Hematopoietic multipotent progenitor cell (in vitro differentiated cells): ENCODE measurements around the gene MAP7D3. TPM values are rescaled to one million over a fixed set of nuclear protein-coding genes. Genes with fewer than 3 reads are reported as not detected.

Experiments used
- DNase-seq, 3 donors: peaks; one replicate each; pipeline ENCODE4 v3.0.0-alpha.2; 2011 to 2015; ENCODE audit warnings: low read depth in 2 of 3, low spot score in 2 of 3
- total RNA-seq: library from RNA; depleted of rRNA; stranded (reverse); fragments of >200 nt; gene quantifications from one replicate; pipeline ENCODE4 v1.2.3, GENCODE V29; 2012

Gene MAP7D3
- total RNA-seq, 1 donor = 10.0 TPM

GRCh38 chrX:136209016-136209738 lies 42.0 kb downstream of the MAP7D3 start:
- DNase-seq = peak in 2 of 3 donors; percentile 50 to 77

- DNase-seq = no peak
Observed at GRCh38 chrX:136207546-136207945, 43.7 kb downstream of the MAP7D3 start.

- DNase-seq = no peak
Observed at GRCh38 chrX:136206916-136207315, 44.3 kb downstream of the MAP7D3 start.

GRCh38 chrX:136205882-136206380 lies 45.3 kb downstream of the MAP7D3 start:
- DNase-seq = no peak

- DNase-seq = peak in 2 of 3 donors; percentile 63 to 83
Observed at GRCh38 chrX:136204571-136204970, 46.6 kb downstream of the MAP7D3 start.

- peak in 1 of 3 donors; percentile 70 for DNase-seq
Observed at GRCh38 chrX:136203951-136204350, 47.2 kb downstream of the MAP7D3 start.

GRCh38 chrX:136203438-136203837 lies 47.8 kb downstream of the MAP7D3 start:
- no peak for DNase-seq

GRCh38 chrX:136202889-136203288 lies 48.3 kb downstream of the MAP7D3 start:
- no peak for DNase-seq

- no peak for DNase-seq
Observed at GRCh38 chrX:136201601-136202000, 49.6 kb downstream of the MAP7D3 start.

GRCh38 chrX:136200466-136200865 lies 50.7 kb downstream of the MAP7D3 start:
- DNase-seq = peak in 1 of 3 donors; percentile 27

GRCh38 chrX:136199365-136199764 lies 51.8 kb downstream of the MAP7D3 start:
- no peak for DNase-seq

GRCh38 chrX:136198678-136199243 lies 52.4 kb downstream of the MAP7D3 start:
- no peak for DNase-seq

GRCh38 chrX:136198010-136198409 lies 53.2 kb downstream of the MAP7D3 start:
- no peak for DNase-seq

GRCh38 chrX:136196691-136197155 lies 54.5 kb downstream of the MAP7D3 start:
- DNase-seq = no peak

GRCh38 chrX:136195247-136195646 lies 56.0 kb downstream of the MAP7D3 start:
- no peak for DNase-seq

- DNase-seq = no peak
Observed at GRCh38 chrX:136194536-136194935, 56.7 kb downstream of the MAP7D3 start.

GRCh38 chrX:136193771-136194170 lies 57.4 kb downstream of the MAP7D3 start:
- DNase-seq = peak in 1 of 3 donors; percentile 62

GRCh38 chrX:136192839-136193414 lies 58.3 kb downstream of the MAP7D3 start:
- DNase-seq = peak in 1 of 3 donors; percentile 32

GRCh38 chrX:136192135-136192534 lies 59.1 kb downstream of the MAP7D3 start:
- DNase-seq = no peak

GRCh38 chrX:136191171-136191570 lies 60.0 kb downstream of the MAP7D3 start:
- DNase-seq = no peak

GRCh38 chrX:136190038-136190713 lies 61.0 kb downstream of the MAP7D3 start:
- DNase-seq = no peak
